ENCODE data around the gene GLS.
"Not testable (repeated sequence)": the region's sequence is repeated elsewhere in the genome, so short reads cannot be mapped to it uniquely, and the experiment has no call there.

GRCh38 chr2:190873451-190873850, 7.2 kb upstream of the GLS start:
- not testable (repeated sequence) for TF ChIP-seq POLR2A, CTCF (IDR thresholded peaks at IDR 0.05)

All from thyroid gland (tissue), 4 donors.